Osteocyte (in vitro differentiated cells): ENCODE data around the gene CCDC158. TPM values are rescaled to one million over a fixed set of nuclear protein-coding genes. Genes with fewer than 3 reads are reported as not detected.
"Not testable (repeated sequence)": the region's sequence is repeated elsewhere in the genome, so short reads cannot be mapped to it uniquely, and the experiment has no call there.

ENCODE experiments used
- DNase-seq: peaks from one replicate; pipeline ENCODE4 v3.0.0; 2021; ENCODE audit warnings: mixed read lengths; ENCODE audit not compliant: unreplicated experiment; ENCODE audit errors: extremely low spot score
- H3K27ac Mint-ChIP-seq: one replicate; pipeline ENCODE4 v1.8.0; 2021; ENCODE audit warnings: mild to moderate bottlenecking, mixed read lengths; ENCODE audit not compliant: unreplicated experiment
- H3K27me3 Mint-ChIP-seq: one replicate; pipeline ENCODE4 v1.8.0; 2021; ENCODE audit warnings: mixed read lengths; ENCODE audit not compliant: unreplicated experiment
- H3K36me3 Mint-ChIP-seq: one replicate; pipeline ENCODE4 v1.8.0; 2021; ENCODE audit warnings: mixed read lengths; ENCODE audit not compliant: unreplicated experiment
- H3K4me1 Mint-ChIP-seq: one replicate; pipeline ENCODE4 v1.8.0; 2021; ENCODE audit warnings: mixed read lengths; ENCODE audit not compliant: unreplicated experiment
- H3K4me3 Mint-ChIP-seq: one replicate; pipeline ENCODE4 v1.8.0; 2021; ENCODE audit warnings: mild to moderate bottlenecking, moderate library complexity, mixed read lengths; ENCODE audit not compliant: unreplicated experiment
- H3K9me3 Mint-ChIP-seq: one replicate; pipeline ENCODE4 v1.8.0; 2021; ENCODE audit warnings: mixed read lengths; ENCODE audit not compliant: unreplicated experiment
- CTCF ChIP-seq: fragments of 200-600 bp; sonication (generic); IDR thresholded peaks from 2 replicates; pipeline ENCODE4 v1.5.0; 2021; ENCODE audit warnings: antibody characterized with exemption, mild to moderate bottlenecking, moderate library complexity
- total RNA-seq: library from RNA; stranded (reverse); gene quantifications from 2 replicates; pipeline ENCODE4 v1.2.1, GENCODE V29; 2021

Gene CCDC158
- total RNA-seq, 1 donor from 2014 or later = not detected

GRCh38 chr4:76363556-76364290 is 57.2 kb downstream of the CCDC158 start:
- DNase-seq = no peak
- H3K4me1 Mint-ChIP-seq = no peaks in the 10 kb centered on the region
- TF ChIP-seq CTCF = no peak
- H3K27ac Mint-ChIP-seq = no peak overlapping the region
- peaks cover 25% of the 10 kb centered on the region for H3K27me3 Mint-ChIP-seq
- H3K4me3 Mint-ChIP-seq = no peak overlapping the region
- peaks cover 7% of the 10 kb centered on the region for H3K9me3 Mint-ChIP-seq
- H3K36me3 Mint-ChIP-seq = no peaks in the 10 kb centered on the region

GRCh38 chr4:76361689-76362412 is 59.1 kb downstream of the CCDC158 start:
- Mint-ChIP-seq H3K27me3 (peaks cover 33% of the 10 kb centered on the region), H3K4me3 (no peak overlapping the region), H3K4me1 (no peaks in the 10 kb centered on the region), H3K27ac (no peak overlapping the region), H3K9me3 (peaks cover 11% of the 10 kb centered on the region), H3K36me3 (peaks cover 2% of the 10 kb centered on the region)
- TF ChIP-seq CTCF = no peak
- DNase-seq = no peak

GRCh38 chr4:76359881-76360466 is 61.0 kb downstream of the CCDC158 start:
- Mint-ChIP-seq H3K27me3 (peaks cover 32% of the 10 kb centered on the region), H3K9me3 (peaks cover 11% of the 10 kb centered on the region)
- not testable (repeated sequence) for DNase-seq, H3K4me3 Mint-ChIP-seq, H3K4me1 Mint-ChIP-seq, H3K36me3 Mint-ChIP-seq, H3K27ac Mint-ChIP-seq

GRCh38 chr4:76357981-76358380 is 63.0 kb downstream of the CCDC158 start:
- H3K4me1 Mint-ChIP-seq = no peaks in the 10 kb centered on the region
- no peak overlapping the region for H3K4me3 Mint-ChIP-seq
- DNase-seq = no peak
- peaks cover 46% of the 10 kb centered on the region for H3K27me3 Mint-ChIP-seq
- no peak for TF ChIP-seq CTCF
- peaks cover 11% of the 10 kb centered on the region for H3K9me3 Mint-ChIP-seq
- no peak overlapping the region for H3K27ac Mint-ChIP-seq
- peaks cover 2% of the 10 kb centered on the region for H3K36me3 Mint-ChIP-seq

- no peak overlapping the region for H3K27ac Mint-ChIP-seq
- no peak overlapping the region for H3K4me3 Mint-ChIP-seq
- TF ChIP-seq CTCF = no peak
- peaks cover 2% of the 10 kb centered on the region for H3K36me3 Mint-ChIP-seq
- no peaks in the 10 kb centered on the region for H3K4me1 Mint-ChIP-seq
- no peak for DNase-seq
- peaks cover 11% of the 10 kb centered on the region for H3K9me3 Mint-ChIP-seq
- peaks cover 54% of the 10 kb centered on the region for H3K27me3 Mint-ChIP-seq
Observed at GRCh38 chr4:76354517-76355473, 66.1 kb downstream of the CCDC158 start.
